GM18511 (cell line): ENCODE measurements around the gene NUDT14.
A peak's percentile ranks its signal among the peaks of the same experiment; 100 is the strongest.

Experiments used
- ATAC-seq: cut with Tn5 transposase; IDR thresholded peaks from one replicate; pipeline ENCODE4 v1.9.1; 2021; ENCODE audit warnings: mild to moderate bottlenecking, moderate library complexity; ENCODE audit not compliant: unreplicated experiment

The NUDT14 gene

GRCh38 chr14:105212541-105213300, 31.6 kb upstream of the NUDT14 start:
- no peak for ATAC-seq

DNA sequence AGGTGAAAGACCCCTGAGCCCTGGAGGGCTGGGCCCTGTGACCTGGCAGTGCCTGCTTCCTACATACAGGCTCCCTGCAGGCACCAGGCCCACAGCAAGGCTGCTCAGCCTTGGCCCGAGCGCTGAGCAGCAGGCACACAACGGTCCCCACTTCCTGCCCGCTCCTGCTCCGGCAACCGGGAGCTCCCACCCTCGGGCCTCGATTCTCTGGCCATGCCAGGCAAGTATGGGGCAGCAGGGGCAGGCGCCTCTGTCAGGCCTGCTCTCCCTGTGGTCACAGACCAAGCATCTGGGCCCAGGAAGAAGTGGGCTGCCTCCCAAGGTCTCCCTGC, 30.6 kb upstream of the NUDT14 start:
- ATAC-seq: no peak

DNA sequence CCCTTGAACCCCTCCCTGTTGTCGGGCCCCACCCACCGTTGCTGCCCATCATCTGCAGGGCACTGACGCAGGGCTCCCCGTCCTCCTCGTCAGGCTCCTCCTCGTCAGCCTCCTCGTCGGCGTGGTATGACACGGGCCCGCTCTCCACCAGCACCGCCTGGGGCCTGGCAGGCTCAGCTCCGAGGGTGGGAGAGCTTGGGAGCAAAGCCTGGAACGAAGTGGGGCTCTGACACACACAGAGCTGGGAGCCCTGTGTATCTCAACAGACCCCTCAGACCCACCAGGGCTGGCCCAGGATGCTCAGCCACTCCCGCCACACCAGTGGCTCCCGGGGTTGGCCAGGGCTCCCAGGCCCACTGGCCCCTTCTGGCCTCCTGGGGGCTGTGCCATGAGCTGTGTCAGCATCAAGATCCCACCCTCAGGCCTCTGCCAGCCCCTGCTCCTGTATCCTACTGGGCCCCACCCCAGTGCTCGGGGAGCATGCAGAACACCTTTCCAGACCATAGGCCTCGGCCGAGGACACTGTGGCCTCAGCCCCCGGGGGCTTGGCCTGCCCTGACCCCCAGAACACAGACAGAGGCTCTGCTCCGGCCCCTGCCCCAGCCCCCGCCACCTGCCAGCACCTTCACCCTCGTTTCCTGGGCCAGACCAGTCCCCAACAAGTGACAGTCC, 30.1 kb upstream of the NUDT14 start:
- ATAC-seq: no peak

- no peak for ATAC-seq
These were observed 29.3 kb upstream of the NUDT14 start for GRCh38 chr14:105210266-105211025.

DNA sequence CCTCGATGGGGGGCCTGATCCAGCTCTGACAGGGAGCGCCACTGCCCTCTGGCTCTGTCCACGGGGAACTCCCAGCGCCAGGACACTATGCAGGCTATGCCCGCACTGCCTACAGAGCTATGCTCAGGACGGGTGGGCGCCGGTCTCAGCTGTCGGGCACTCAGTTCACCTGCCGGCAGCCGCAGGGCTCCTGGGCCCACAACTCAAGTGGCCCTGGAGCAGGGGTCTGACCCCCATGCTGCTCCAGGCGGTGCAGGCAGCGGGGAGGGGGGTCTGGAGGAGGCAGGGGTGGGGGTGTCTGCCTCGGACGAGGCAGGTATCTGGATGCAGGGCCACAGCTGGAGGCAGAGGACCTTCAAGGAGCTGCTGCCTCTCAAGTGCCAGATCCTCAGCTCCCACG, 28.5 kb upstream of the NUDT14 start:
- no peak for ATAC-seq

DNA sequence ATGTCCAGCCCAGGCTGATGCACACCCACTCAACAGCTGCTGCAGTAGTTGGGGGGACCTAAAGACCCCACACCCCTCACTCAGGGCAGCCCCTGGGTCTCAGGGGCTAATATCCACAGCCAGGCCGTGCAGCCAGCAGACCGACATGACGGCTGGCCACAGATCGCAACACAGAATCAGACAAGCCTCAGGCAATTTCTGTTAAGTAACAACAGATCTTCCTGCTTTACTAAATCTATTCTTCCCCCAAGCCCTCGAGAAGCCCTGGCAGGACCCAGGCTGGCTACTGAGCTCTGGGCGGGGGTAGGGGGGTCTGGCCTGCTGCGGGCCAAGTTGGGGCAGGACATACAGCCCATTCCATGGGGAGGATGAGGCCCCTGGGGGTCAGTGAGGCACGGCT, 28.0 kb upstream of the NUDT14 start:
- no peak for ATAC-seq

- ATAC-seq: no peak
These were observed 27.6 kb upstream of the NUDT14 start for GRCh38 chr14:105208738-105209075.

- ATAC-seq: no peak
These were observed 27.1 kb upstream of the NUDT14 start for GRCh38 chr14:105207996-105208737.

DNA sequence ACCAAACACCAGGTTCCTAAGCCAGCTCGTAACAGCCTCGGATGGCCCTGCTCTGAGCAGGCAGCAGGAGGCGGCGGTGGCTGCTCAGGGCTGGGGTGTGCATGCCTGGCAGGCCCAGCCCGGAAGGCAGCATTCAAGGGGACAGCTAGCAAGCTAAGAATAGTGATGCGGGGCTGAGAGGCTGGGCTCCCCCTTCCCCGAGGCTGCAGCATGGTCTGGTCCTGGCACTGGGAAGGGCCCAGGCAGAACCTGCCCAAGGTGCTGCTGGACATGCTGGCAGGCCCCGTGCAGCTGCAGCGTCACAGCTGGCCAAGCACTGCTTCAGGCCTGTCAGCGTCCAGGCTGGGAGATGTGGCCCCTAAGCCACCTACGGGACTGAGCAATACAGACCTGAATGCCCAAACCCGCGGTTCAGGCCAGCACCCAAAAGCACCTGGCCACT, 26.4 kb upstream of the NUDT14 start:
- ATAC-seq: no peak

- ATAC-seq: no peak
These were observed 25.8 kb upstream of the NUDT14 start for GRCh38 chr14:105206873-105207272.

- ATAC-seq: no peak
These were observed 24.6 kb upstream of the NUDT14 start for GRCh38 chr14:105205673-105206208.

GRCh38 chr14:105204931-105205672, 24.0 kb upstream of the NUDT14 start:
- ATAC-seq: no peak

DNA sequence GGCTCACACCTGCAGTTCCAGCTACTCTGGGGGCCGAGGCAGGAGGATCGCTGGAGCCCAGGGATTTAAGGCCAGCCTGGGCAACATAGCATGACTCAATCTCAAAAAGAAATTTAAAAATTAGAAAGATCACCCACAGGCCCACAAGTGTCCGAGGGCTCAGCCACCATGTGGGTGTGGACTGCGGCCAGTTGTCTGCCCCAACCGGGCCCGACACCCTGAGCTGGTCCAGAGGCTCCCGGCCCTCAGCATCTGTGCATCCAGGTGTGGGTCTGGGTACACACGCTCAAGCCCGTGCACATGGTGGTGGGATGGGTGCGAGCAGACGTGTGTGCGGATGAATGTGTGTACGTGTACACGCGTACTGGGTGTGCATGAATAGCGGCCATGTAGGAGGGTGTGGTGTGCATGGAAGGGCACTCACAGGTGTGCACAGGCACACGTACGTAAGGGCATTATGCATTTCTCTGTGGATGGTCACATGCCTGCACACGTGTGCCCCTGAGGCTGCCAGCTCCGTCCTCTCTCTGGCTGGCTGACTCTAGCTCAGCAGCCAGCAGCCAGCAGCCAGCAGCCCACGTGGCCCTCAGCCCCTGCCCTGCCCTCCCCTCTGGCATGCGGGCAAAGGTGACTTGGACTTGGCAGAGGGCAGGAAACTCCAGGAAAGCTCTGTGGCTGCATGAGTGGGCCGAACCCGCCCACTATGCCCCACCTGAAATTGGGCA, 23.3 kb upstream of the NUDT14 start:
- ATAC-seq: no peak

DNA sequence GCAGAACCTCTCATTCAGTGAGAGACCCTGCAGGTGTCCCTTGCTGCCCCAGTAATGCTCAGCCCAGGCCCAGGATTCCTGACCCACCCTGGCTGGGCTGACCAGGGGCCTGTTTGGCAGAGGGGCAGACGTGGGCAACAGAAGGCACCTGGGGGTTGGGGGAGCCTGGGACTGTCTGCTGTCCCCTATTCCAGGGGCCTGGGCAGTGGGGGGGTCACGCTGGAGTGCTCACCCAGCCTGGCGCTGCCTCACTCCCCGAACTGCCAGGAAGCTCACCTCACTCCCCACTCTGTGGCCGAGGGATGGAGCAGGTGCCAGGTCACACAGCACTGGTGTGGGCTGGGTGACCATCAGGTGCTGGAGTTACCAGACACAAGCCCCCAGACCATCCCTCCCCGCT, 22.6 kb upstream of the NUDT14 start:
- ATAC-seq: no peak

DNA sequence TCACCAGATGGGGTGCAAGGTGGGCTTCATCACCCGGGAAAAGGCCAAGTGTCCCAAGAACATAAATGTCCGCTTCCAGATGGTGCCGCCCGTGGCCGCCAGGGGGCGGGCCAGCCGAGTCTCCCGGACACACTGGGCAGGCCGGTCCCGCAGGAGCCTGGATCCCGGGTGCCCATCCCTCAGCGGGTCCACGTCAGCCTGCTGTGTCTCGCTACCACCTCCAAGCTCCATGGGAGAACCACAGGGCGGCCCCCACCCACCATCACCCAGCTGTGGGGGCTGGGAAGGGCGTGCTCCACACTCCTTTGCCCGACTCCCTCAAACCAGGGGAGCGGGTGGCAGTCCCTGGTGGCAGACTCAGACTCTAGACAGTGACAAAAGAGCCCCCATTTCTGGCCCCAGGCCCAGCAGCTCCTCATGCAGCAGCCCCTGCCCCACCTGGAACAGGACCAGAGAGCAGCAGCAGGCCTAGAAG, 22.0 kb upstream of the NUDT14 start:
- peak; percentile 47 for ATAC-seq

GRCh38 chr14:105201925-105202513, 20.9 kb upstream of the NUDT14 start:
- peak; percentile 48 for ATAC-seq

GRCh38 chr14:105201156-105201924, 20.2 kb upstream of the NUDT14 start:
- ATAC-seq: no peak

DNA sequence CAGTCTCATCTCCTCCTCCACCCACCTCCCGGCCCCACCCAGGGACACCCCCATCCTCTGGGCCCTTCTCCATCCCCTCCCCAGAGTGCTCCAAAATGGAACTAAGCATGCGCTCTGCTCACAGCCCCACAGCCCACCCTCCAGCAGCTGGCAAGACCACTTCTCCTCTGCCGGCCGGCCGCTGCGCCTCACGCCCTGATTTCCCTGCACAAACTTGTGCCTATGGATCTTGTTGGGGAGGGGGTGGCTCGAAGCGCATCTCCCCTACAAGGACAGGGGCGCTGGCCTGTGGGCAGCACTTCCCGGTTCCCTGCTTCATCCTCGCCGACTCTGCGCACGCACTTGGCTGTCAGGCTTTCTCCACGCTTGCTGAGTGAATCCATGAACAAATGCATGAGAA, 19.5 kb upstream of the NUDT14 start:
- no peak for ATAC-seq
